GM21723 (cell line): ENCODE results near the gene FCAMR.

ENCODE experiments used
- ATAC-seq: cut with Tn5 transposase; IDR thresholded peaks from one replicate; pipeline ENCODE4 v1.9.1; 2021; ENCODE audit warnings: mild to moderate bottlenecking, moderate library complexity; ENCODE audit not compliant: unreplicated experiment

The FCAMR gene

DNA sequence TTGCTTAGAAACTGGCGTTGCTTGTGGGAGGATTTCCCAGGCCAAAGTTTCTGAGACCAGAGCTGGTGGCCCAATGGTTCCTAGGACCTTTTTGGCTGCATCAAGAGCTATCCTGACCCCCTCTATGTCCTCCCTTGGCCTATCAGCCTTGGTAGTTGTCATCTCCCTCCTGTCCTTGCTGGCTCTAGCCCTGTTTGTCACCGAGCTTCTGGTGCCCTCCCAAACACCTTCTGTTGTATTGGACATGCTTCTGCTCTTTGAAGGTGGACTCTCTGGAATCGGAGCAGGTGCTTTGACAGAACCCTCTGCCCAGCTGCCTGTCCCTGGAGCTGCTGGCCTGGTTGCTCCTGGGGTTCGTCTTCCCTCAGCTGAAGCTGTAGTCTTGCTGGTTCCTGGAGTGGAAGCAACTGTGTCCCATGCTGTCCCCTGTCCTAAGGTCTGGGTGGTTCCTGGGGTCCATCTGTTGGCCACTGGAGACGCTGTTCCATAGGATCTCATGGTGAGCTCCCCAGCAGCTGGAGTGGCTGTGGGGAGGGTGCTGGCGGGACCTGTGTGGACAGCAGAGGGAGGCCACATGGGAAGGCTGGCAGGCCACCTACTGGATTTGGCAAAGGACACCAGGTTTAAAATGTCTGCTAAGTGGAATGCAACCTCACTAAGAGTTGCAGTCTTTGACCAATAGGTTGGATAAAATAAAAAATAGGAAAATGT, 9.4 kb downstream of the FCAMR start:
- ATAC-seq, result no peak

DNA sequence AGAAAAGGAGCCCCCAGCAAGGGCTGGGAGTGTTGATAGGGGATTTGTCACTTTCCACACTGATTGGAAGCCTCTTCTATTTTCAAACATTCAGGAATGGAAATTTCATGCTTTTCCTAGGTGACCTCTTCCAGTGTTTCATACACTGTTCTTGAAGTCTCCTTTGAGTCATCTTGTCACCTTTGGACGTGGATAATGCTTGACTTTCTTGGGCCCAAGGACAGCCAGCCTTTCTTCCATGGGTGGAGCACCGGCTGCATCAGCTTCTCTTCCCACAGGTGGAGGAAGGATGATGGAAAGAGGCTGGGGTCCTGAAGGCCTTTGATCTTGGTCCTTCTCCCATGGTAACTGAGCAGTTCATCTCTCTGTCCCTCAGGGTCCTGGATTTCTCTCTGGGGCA, 12.1 kb downstream of the FCAMR start:
- no peak for ATAC-seq

DNA sequence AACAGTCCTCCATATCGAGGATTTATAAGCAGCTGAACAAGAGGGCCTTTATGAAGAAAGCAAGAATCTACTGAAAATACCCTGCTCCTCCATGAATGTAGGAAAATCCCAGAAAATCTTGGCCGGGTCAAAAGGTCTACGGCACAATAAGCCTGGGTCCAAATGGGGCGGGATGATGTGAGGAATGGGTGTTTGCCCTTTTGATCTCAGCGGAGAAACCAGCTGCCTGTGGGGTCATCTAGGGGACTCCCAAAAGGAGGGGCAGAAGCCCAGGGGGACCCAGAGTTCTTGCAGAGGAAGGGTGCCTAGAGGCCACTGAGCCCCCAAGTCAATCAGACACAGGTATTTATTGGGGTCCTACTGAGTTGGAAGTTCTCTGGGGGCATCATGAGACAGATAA, 12.6 kb downstream of the FCAMR start:
- no peak for ATAC-seq

DNA sequence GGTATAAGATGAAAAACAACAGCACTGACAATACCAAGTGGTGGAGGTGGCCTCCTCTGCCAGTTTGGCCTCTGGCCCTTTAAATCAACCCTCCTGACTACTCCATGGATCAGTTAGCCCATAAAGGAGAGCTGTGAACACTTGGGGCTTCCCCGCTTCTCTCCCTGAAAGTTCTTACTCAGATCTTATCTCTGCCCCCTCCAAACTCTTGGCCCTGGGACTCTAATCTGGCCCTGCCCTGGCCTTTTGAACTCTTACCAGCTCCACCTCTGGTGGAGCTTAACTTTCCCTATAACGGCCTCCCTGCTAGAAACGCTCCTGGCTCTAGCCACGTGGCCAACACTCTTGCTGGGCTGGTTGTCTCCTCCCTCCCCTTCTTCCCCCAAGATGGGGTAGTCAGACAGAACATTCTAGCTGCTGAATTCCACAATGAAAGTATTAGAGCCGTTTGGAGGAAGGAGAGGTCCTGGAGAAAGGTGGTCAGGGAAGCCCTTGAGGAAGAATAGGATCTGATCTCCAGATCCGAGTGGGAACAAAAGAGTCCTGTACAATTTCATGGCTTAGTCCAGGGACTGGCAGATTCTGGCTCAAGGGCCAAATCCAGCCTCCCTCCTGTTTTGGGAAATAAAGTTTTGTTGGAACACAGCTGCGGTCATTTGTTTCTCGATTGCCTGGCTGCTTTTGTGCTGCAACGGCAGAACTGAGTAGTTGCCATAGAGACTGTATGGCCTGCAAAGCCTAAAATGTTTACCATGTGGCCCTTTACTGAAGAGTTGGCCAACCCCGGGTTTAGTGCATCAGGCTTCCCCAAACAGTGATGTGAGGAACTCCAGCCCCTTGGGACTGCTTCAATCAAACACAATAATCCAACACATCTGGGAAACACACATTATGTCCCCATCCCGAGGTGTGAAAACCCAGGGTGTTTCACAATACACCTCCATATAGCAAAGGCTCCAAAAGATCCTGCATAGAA, 14.5 kb downstream of the FCAMR start:
- ATAC-seq, result peak; percentile 72

DNA sequence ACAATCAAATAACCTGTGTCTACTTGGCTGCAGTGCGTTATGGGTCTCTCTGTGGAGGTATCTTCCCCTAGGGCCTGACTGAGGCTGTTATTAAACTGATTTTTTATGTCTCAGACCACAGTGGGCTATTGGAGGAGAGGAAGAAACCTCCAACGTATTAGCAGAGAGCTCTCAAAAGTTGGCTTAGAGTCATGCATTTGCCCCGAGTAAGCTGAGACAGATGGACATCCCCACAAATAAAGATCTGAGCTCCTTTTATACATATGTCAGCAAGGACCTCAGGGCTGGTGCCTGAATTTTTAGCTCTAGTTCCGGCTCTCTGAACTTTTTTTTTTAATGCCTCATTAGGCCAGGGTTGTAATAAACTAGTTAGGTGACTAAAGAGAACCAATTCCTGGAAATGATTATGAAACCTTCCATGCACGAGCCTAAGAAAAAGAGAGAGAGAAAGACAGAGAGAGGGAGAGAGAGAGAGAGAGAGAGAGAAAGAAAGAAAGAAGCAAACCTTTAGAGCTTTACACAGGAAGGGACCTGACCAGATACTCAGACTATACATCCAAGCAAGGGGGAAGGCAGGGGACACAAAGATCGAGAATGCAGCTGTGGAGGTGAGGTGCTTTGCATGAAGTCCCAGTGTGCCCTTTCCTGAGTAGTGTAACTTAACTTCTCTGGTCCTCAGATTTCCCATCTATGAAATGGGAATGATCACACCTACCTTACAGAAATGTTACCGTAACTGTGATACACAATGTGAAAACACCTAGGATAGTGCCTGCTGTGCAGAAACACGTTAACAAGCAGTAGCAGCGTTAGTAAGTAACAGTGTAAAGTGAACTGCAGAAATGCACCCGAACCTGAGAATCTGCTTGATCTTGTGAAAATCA, 15.6 kb downstream of the FCAMR start:
- no peak for ATAC-seq

DNA sequence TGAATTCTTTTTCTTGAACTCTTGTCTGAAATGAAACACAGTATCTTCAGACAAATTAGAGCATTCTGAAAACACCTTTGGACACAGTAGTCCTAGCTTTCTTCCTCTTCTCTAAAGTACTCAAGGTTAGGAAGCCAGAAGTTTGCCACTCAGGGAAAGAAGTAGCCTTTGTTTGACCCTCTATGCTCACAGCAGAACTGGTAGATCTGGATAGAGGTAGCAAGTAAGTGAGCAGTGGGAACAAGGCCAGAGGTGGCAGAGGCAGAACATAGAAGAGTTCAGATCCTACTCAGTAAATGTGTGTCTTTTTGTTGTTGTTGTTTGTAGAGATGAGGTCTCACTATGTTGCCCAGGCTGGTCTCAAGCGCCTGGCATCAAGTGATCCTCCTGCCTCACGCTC, 16.6 kb downstream of the FCAMR start:
- ATAC-seq, result no peak

DNA sequence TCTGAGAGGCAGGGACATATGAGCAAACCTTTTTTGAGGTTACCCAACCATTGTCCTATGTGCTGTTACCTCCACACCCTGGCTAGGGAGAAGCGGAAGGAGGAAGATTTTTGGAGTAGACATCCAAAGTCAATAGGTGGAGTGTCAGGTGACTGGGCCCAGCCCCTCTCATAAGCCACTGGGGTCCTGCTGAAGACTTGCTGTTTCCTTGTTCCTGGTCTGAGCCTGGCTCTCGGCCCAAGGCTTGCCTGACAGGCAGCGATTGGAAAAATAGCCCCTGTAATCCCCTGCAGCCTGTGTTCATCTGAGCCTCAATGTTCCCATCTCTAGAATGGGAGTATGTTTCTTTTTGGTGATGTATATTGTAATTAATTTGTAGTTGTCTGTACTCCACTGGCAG, 17.1 kb downstream of the FCAMR start:
- ATAC-seq, result no peak

DNA sequence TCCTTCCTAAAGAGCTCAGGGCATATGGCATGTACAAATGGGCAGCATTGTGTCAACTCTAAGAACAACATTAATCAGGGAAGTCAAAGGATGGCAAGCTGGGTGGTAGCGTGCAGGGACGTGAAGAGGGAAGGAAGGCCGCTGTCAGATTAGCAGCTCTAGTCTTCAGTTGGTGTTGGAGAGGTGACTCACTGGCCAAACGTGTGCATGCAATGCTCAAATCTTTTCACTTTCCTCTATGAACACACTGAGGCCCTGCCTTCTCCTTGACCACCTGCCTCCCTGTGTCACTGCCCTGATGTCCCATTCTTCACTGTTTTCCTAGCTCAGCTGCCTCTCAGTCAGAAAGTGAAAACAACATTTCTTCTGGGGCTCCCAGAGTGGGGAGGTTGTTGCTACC, 18.1 kb downstream of the FCAMR start:
- no peak for ATAC-seq

DNA sequence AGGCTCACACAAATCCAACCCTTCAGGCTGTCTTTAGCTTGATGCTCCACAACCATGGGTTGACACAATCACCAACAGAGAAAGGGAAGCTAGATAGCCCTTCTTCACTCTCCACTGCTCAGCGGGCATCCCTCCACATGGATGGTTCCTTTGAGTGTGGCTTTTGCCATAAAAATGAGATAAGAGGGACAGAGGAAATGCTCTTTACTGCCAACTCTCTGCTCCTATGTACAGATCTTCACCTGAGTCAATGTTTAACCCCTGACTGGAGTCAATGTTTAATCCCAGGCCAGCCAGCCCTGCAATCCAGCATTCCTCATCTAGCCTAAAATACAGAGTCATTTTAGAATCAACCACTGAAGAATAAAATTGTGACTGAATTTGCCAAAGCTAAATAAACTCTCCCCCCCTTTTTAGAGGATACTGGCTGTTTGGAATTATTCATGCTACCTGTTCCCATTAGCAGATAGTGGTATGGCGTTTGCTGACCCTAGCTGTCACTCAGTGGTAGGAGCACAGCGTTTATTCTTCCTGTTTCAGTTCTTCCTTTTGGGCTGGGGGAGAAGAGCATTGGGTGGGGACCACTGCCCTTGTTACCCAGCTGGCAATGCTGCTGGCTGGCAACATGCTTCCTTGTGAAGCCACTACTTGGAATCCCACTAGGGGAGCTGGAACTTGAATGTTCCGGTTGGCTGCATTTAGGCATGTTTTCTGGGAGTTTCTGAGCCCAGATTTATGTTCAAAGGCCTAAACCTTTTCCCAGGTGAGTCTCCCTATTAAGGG, 18.8 kb downstream of the FCAMR start:
- no peak for ATAC-seq

DNA sequence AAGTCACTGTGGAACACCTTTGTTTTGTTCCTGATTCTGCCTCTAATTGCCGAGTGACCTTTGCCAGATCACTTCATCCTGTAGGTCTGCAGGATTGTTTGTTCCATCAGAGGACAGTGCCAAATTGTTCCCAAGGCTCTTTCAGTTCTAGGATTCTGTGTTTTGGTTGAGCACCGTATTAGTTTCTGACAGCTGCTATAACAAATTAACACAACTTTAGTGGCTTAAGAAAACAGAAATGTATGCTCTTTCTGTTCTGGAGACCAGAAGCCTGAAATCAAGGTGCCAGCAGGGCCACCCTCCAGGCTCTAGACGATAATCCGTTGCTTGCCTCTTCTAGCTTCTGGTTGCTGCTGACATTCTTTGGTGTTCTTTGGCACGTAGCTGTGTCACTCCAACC, 20.6 kb downstream of the FCAMR start:
- ATAC-seq, result no peak

DNA sequence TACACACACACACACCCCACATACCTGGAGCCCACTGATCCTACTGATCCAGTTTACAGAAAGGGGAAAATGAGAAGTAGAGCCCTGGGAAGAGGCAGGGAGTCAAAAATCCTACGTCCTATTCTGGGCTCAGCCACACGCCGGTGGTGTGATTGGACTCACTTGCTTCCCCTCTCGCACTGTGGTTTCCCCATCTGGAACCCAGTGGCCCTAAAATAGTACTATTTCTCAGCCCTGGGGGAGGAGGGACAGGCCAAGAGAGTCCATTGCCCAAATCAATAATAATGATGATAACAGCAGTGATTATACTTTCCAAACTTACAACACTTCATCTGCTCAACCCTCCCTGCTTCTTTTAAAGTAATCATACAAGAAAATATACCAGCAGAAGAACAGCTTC, 21.1 kb downstream of the FCAMR start:
- ATAC-seq, result no peak

DNA sequence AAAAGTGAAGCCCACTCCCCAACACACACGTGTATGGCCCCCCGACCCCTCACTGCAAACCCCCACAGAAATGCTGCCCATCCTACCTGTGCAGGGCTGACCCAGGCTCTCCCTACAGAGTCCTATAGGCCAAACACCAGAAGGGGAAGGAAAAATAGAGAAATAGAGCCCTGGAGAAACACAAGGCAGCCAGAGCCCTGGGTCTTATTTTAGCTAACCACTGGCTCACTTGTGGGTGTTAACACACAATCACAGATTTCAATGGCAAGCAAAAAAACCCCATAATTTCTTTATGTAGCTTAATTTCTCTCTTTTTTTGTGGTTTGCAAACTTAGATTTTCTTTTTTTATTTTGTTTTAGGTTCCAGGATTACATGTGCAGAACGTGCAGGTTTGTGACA, 23.0 kb downstream of the FCAMR start:
- no peak for ATAC-seq

DNA sequence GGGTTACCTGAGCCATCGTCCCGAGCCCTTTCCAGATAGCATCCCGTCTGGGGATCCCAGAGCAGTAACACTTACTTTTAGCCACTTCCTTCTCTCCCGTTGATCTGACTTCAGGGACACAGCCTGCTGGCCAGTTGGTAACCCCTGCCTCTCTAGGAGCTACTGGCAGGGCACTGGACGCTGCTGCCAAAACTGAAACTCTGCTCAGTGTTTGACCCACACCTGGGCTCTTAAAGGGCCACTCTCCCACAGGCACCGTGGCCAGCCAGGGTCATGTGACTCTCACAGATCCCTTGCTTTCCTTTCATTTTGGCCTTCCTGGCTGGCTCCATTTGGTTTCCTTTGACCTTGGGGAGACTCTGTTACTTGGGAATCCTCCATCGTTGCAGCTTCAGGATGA, 24.0 kb downstream of the FCAMR start, which contains the start of gene PIGR:
Gene PIGR (minus strand): TSS at position 206 of the 400 bp plus-strand sequence. CDS start 5,935 bp downstream, outside the sequence.
- ATAC-seq, result no peak

DNA sequence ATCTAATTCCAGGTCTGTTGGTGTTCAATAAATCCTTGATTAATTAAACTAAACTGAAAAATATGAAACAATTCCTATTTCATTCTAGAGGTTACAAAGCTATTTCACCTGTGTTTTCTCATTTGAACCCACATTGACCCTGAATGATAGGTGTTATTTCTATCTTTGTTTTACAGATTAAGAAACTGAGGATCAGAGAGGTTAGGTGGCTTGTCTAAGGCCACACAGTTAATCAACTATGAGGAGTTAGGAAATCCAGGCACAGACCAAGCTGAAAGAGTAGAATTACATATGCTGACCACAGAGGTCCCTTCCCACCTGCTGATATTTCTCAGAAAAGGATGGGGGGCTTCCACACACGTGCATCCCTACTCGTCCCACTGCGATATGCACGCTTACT, 24.5 kb downstream of the FCAMR start:
- no peak for ATAC-seq

DNA sequence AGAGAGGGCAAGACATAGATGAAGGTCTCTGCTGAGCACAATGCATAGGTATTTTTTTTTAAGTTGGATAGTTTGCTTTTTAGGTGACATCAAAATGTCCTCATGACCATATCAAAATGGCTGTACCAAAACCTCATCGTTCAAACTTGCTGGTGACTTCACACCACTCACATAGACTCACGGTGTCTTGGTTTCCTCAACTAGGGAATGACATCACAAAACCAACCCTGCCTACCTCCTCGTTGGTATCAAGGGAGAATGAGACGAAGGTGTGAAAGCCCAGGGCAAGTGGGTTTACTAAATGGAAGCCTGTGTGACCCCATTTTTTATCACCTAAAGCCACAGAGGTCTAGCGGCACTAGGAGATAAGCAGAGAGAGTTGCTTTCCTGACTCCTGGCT, 25.6 kb downstream of the FCAMR start:
- ATAC-seq, result no peak

DNA sequence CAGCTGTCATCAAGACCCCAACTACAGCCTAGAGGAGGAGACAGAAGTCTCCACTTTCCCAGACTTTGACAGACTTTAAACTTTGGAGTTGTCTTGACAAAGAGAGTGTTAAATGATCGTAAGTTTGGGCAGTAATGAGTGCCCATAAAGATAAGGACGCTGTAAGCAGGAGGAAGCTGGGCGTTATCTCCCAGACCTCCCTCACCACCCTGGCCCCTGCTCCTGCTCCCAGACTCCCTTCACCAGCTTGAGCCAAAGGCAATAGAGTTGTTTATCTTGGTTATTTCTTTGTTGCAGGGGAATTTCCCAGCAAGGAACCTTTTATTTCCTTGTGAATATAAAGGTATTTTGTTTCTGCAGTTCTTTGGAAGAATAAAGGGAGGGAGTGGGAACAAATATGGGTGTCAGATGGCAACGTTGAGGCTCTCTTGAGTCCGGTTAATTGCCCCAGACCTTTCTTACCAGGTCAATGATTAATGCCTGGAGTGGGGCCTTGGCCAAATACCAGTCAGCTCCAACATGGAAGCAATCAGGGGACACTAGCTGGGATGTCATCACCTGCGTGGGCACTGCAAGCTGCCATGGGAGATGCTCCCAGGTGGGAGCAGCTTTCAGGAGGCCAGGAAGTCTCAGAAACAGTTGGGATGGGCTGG, 28.4 kb downstream of the FCAMR start:
- ATAC-seq, result no peak

DNA sequence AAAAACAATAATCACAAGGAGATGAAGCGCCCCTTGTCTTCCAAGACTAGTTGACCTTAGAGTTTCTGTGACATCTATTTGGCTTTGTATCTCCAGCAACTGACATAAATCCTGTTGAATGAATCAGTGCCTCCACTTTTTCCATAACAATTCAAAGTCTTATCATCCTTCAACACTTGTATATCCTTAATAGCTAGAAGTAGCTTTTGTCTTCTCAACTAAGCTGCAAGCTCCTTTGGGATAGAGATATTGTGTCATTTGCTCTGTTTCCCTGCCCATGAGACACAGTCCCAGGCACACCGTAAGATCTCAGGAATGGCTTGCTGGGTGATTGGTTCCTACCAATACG, 29.7 kb downstream of the FCAMR start:
- ATAC-seq, result no peak

DNA sequence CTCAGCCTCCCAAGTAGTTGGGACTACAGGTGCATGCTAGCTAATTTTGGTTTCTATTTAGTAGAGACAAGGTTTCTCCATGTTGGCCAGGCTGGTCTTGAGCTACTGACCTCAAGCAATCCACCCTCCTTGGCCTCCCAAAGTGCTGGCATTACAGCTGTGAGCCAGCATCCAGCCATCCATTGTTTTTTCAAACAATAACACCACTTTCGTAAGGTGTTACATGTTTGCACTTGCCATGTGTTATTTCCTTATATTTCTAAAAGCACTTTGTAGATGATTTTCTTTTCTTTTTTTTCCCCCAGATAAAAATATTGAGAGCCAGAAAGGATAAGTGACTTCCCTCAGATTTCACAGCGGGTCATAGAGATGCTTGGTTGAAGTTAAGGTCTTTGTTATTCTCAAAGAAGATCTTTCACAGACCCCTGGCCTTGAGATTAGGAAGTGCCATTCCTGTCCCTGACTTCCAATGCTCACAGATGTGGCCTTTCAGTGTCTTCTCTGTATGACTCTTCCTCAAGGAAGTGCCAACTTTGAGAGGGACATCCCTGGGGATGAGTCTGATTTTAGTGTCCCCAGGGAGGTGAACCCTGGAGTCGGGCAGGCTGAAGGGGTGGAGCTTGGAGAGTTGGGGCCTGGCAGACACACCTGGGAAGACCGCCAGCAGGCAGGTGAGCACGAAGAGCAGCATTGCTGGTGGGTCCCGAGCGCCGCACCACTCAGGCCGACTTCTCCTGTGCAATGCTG, 30.2 kb downstream of the FCAMR start:
- no peak for ATAC-seq

DNA sequence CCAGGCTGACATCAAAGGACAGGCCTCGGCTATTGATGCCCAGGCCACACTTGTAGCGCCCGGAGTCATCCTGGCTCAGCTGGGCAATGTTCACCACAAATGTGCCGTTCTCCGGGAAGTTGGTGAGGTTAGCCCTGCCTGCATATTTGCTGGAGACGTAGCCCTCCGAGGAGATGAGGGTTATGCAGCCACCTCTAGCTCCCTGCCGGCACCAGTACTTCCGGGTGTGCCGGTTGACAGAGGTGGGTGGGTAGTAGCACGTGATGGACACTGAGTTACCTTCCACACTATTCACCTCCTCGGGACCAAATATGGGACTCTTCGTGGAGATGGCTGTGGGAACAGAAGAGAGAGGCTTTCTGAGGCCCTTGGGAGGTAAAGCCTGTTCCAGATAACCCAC, 31.1 kb downstream of the FCAMR start:
- no peak for ATAC-seq
